Measurements from ENCODE around the gene CERKL. TPM values are rescaled to one million over a fixed set of nuclear protein-coding genes. Genes with fewer than 3 reads are reported as not detected.
A peak's percentile ranks its signal among the peaks of the same experiment; 100 is the strongest.

CERKL gene
- total and polyA plus RNA-seq, 2 of the 13 experiments (the other 11 are each of a cell fraction or from before 2014, with no cell fraction given), result not detected

- TF ChIP-seq ZBTB44 (CRISPR knock-in tag; IDR thresholded peaks at IDR 0.05) (peak; percentile 98), ZNF282 (IDR thresholded peaks at IDR 0.05; ENCODE audit: partially characterized antibody) (no peak), REST (IDR thresholded peaks at IDR 0.05; ENCODE audit: borderline replicate concordance in 1 of 2, low read depth in 1 of 2, low read length in 2 of 2) (peak in 1 of 2 experiments; percentile 99), MATR3 (CRISPR knock-in tag; IDR thresholded peaks at IDR 0.05) (no peak), HMGXB4 (CRISPR knock-in tag; IDR thresholded peaks at IDR 0.05; ENCODE audit: borderline replicate concordance in 1 of 2, low read depth in 1 of 2) (0 out of 4 replicates have a peak, but pooled peaks of 1 of the 2 experiments have one; percentile 24), IRF1 (CRISPR knock-in tag; IDR thresholded peaks at IDR 0.05; ENCODE audit: low read depth) (no peak), NFIC (IDR thresholded peaks at IDR 0.05; ENCODE audit: low read length) (no peak), ZNF557 (CRISPR knock-in tag; IDR thresholded peaks at IDR 0.05) (peak; percentile 97), BRF2 (CRISPR knock-in tag; IDR thresholded peaks at IDR 0.05) (0 out of 2 replicates have a peak, but pooled peaks have one; percentile 38), ZNF17 (CRISPR knock-in tag; IDR thresholded peaks at IDR 0.05) (no peak), ZBTB38 (CRISPR knock-in tag; IDR thresholded peaks at IDR 0.05) (no peak), ZBED4 (CRISPR knock-in tag; IDR thresholded peaks at IDR 0.05; ENCODE audit: borderline replicate concordance) (peak; percentile 82), RXRA (CRISPR knock-in tag; IDR thresholded peaks at IDR 0.05) (no peak; the same call in 1 of the 2 replicates), RFX1 (IDR thresholded peaks at IDR 0.05) (no peak), ZFP41 (CRISPR knock-in tag; IDR thresholded peaks at IDR 0.05; ENCODE audit: borderline replicate concordance) (peak; percentile 81; the same call in 1 of the 2 replicates)
These were observed 21.1 kb upstream of the CERKL start (continued) for GRCh38 chr2:181677912-181678586.
